HG02798 (cell line): ENCODE measurements around the gene TRPM7.
"Not testable (repeated sequence)": the region's sequence is repeated elsewhere in the genome, so short reads cannot be mapped to it uniquely, and the experiment has no call there.

Source experiments
- ATAC-seq: cut with Tn5 transposase; IDR thresholded peaks from one replicate; pipeline ENCODE4 v1.9.1; 2021; ENCODE audit warnings: mild to moderate bottlenecking; ENCODE audit not compliant: unreplicated experiment, poor library complexity

The TRPM7 gene

GRCh38 chr15:50593761-50594160 is 92.8 kb downstream of the TRPM7 start:
- no peak for ATAC-seq

- no peak for ATAC-seq
Observed at GRCh38 chr15:50590288-50590687, 96.3 kb downstream of the TRPM7 start.

GRCh38 chr15:50577492-50577891 is 109.1 kb downstream of the TRPM7 start:
- no peak for ATAC-seq

- no peak for ATAC-seq
Observed at GRCh38 chr15:50576166-50576565, 110.4 kb downstream of the TRPM7 start.

- ATAC-seq: not testable (repeated sequence)
Observed at GRCh38 chr15:50573842-50574241, 112.8 kb downstream of the TRPM7 start.

GRCh38 chr15:50563756-50564155 is 122.8 kb downstream of the TRPM7 start:
- ATAC-seq: no peak

GRCh38 chr15:50562735-50563640 is 123.6 kb downstream of the TRPM7 start:
- ATAC-seq: no peak

- no peak for ATAC-seq
Observed at GRCh38 chr15:50558012-50558411, 128.6 kb downstream of the TRPM7 start.

GRCh38 chr15:50556642-50557371 is 129.8 kb downstream of the TRPM7 start:
- ATAC-seq: no peak

GRCh38 chr15:50552238-50552637 is 134.4 kb downstream of the TRPM7 start:
- no peak for ATAC-seq

GRCh38 chr15:50549326-50549725 is 137.3 kb downstream of the TRPM7 start:
- no peak for ATAC-seq

- no peak for ATAC-seq
Observed at GRCh38 chr15:50546566-50546965, 140.0 kb downstream of the TRPM7 start, which contains the start of gene USP50. Gene USP50 (minus strand): TSS chr15:50546666. CDS start chr15:50546525, 141 bp downstream.

- ATAC-seq: no peak
Observed at GRCh38 chr15:50544368-50544767, 142.2 kb downstream of the TRPM7 start.

- no peak for ATAC-seq
Observed at GRCh38 chr15:50543556-50543955, 143.0 kb downstream of the TRPM7 start.

- ATAC-seq: no peak
Observed at GRCh38 chr15:50542887-50543210, 143.7 kb downstream of the TRPM7 start.

- ATAC-seq: no peak
Observed at GRCh38 chr15:50531766-50532165, 154.8 kb downstream of the TRPM7 start.

GRCh38 chr15:50531163-50531562 is 155.4 kb downstream of the TRPM7 start:
- ATAC-seq: no peak

GRCh38 chr15:50523851-50524251 is 162.7 kb downstream of the TRPM7 start:
- ATAC-seq: no peak

GRCh38 chr15:50519740-50520425 is 166.7 kb downstream of the TRPM7 start:
- ATAC-seq: no peak

GRCh38 chr15:50513001-50513400 is 173.6 kb downstream of the TRPM7 start:
- ATAC-seq: no peak
